SIG-M5 treated with dmso at 0.1 percent for 504 hours (cell line): Measurements from ENCODE around the gene SNAP47.

ENCODE experiments used
- DNase-seq: peaks from one replicate; lab custom pipeline; 2025; ENCODE audit not compliant: unreplicated experiment; lab: John Stamatoyannopoulos, UW

SNAP47 gene

GRCh38 chr1:227795732-227796131, 60.5 kb downstream of the SNAP47 start:
- DNase-seq = no peak

GRCh38 chr1:227796359-227796915, 61.2 kb downstream of the SNAP47 start:
- no peak for DNase-seq

- no peak for DNase-seq
These were observed 61.9 kb downstream of the SNAP47 start for GRCh38 chr1:227797144-227797543.

- DNase-seq = no peak
These were observed 62.4 kb downstream of the SNAP47 start for GRCh38 chr1:227797625-227798024.

GRCh38 chr1:227798078-227798802, 63.0 kb downstream of the SNAP47 start:
- DNase-seq = no peak

GRCh38 chr1:227799756-227800155, 64.5 kb downstream of the SNAP47 start:
- no peak for DNase-seq

- DNase-seq = no peak
These were observed 68.7 kb downstream of the SNAP47 start for GRCh38 chr1:227803933-227804332.

GRCh38 chr1:227805606-227806197, 70.5 kb downstream of the SNAP47 start:
- DNase-seq = no peak

- no peak for DNase-seq
These were observed 73.3 kb downstream of the SNAP47 start for GRCh38 chr1:227808566-227808965.

- no peak for DNase-seq
These were observed 73.8 kb downstream of the SNAP47 start for GRCh38 chr1:227809026-227809425.

GRCh38 chr1:227813962-227814361, 78.7 kb downstream of the SNAP47 start:
- DNase-seq = no peak

GRCh38 chr1:227815468-227816409, 80.5 kb downstream of the SNAP47 start, which contains the start of gene PRSS38:
TSS of gene PRSS38 (plus strand) at chr1:227815675. CDS start at chr1:227815717, 42 bp downstream.
- DNase-seq = no peak

GRCh38 chr1:227816750-227817446, 81.7 kb downstream of the SNAP47 start:
- no peak for DNase-seq

GRCh38 chr1:227823537-227823936, 88.3 kb downstream of the SNAP47 start:
- no peak for DNase-seq

GRCh38 chr1:227824204-227824603, 89.0 kb downstream of the SNAP47 start:
- DNase-seq = no peak

GRCh38 chr1:227828786-227829185, 93.6 kb downstream of the SNAP47 start:
- no peak for DNase-seq
